HG03039 (cell line): ENCODE measurements around the gene SLC37A1.

ENCODE experiments used
- ATAC-seq: cut with Tn5 transposase; IDR thresholded peaks from one replicate; pipeline ENCODE4 v1.9.1; 2021; ENCODE audit warnings: mild to moderate bottlenecking, moderate library complexity; ENCODE audit not compliant: unreplicated experiment

SLC37A1 gene

GRCh38 chr21:42542196-42542595 is 28.5 kb downstream of the SLC37A1 start:
- ATAC-seq = no peak

GRCh38 chr21:42542596-42542995 is 28.9 kb downstream of the SLC37A1 start:
- ATAC-seq = no peak

DNA sequence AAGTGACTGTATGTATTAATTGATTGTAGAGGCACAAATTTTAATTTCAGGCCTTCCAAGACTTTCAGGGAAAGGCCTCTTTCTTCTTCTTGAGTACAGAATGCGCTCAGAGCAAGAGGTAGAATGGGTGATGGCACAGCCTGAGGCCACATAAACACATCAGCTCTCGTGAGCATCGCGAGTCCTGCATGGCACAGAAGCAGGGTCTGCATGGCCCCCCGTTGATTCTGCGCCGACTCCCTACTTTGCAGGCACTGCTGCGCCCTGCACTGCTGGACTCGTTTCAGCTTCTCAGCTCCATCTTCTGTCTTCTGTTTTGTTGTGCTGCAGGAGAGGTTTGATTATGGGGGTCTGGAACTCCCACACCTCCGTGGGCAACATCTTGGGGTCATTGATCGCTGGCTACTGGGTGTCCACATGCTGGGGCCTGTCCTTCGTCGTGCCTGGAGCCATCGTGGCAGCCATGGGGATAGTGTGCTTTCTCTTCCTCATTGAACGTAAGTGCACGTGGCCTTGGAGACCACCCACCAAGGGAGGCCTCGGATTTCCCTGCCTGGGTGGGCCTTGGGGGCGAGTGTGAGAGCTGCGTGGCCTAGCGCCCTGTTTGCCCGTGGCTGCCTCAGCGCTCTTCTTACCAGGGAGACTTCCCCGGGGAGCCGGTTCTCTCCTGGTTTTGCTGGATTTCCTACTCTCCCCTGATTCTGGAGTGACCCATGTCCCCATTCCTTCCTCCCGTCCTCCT is 29.6 kb downstream of the SLC37A1 start:
- no peak for ATAC-seq

DNA sequence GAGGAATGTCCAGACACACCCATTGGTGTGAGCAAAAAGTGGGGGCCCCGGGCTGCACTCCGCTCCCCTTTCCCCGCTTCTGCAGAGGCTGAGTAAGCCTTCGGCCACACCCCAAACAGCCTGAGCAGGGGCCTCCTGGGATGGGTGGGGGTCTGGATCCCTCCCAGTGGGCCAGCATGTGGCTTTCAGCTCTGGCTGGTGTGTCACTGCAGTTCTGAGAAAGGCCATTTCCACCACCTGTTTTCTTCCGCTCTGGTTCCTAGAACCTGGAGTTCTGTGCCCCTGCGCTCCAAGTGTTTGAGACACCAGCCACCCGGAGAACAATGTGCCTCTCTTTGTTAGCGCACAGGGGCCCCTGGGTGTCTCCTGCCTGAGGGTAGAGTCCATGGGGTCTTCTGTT is 30.9 kb downstream of the SLC37A1 start:
- ATAC-seq = no peak

DNA sequence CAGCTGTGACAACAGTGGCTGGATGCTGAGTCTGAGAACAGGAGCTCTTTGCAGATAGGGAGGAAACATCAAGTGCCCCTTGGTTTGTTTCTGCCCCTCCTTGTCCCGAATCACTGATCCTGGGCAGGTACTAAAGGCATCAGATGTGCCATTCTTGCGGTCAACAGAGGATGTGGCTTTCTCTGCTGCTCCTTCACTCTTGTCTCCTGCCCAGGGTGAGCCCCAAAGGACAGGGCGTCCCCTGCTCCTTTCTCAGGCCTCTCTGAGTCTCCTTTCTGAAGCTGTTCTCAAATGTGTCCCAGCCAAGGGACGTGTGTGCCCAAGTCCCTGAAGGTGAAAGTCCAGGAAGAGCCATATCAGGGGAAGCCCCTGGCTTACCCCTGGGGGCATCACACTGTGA is 31.7 kb downstream of the SLC37A1 start:
- ATAC-seq = no peak

DNA sequence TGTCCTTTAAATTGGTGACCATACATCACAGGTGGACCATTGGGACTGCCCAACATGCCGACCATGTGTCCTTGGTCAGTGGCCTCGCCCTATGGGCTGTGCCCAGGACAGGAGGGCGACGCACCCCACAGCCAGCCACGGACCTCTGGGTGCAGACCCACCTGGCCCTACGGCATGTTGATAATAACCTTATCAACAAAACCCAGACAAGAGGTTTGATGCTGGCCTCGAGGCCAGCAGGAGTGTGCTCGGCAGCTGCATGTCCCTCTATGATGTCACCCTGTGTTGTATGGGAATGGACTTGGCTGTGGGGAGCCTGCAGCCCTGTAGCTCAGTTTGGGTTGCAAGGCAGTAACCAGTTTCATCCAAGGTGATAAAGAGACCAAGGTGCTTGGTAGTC is 32.1 kb downstream of the SLC37A1 start:
- ATAC-seq = no peak

GRCh38 chr21:42546433-42546832 is 32.8 kb downstream of the SLC37A1 start:
- ATAC-seq = no peak

DNA sequence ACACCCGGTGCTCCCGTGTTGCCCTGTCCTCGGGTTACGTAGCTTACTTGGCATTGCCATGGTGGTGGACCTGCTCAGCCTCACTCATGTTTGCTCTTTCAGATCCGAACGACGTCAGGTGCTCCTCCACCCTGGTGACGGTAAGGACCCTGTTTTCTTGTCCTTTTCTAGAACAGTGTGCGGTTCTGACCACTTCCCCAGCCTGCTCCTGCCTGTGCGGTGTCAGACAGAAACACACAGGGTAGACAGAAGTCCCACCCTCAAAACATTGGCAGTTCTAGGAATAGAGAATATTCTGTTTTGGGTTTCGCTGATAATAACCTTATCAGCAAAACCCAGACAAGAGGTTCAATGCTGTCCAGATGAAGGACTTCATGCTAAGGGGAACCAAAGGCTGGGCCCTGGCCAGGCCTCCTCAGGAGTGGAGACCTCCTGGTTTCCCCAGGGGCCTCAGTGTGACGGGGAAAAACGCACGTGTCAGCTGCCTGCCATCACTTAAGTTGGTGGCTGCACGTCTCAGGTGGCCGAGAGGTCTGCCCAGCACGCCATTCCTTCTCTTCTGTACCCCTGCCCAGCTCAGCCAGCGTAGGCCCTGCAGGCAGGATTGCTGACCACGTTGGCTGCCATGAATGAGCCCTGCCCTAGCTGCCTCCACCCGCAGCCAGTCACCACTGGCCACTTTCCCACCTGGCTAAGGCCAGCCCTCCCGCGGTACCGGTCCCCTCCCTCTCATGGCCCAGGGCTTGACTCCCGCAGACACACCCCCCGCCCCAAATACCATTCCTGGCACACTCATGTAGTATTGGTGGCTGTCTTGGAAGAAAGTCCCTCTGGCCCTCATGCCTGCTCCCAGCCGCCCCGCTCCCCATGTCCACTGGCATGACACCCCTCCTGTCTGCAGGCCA is 33.6 kb downstream of the SLC37A1 start:
- no peak for ATAC-seq

DNA sequence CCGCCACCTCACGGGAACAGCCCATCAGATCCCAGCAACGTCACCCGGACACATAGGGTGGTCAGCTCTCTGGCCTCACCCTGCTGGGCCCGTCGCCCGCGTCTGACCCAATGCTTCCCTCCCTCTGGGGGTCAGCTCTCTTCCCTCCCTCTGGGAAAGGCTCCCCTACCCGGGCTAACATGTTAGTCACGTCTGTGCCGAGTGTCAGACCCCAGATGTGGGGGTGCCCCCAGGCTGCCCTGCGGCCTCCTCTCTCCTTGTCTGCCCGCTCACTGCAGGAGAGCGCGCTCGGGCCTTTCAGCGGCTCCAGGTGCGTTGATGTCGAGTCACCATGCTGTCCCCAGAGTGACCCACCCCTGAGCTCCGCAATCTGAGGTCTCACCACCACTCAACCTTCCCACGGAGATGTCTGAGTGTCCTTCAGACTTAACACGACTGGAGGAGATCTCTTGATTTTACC is 34.3 kb downstream of the SLC37A1 start:
- ATAC-seq = no peak

- ATAC-seq = no peak
These were observed 35.2 kb downstream of the SLC37A1 start for GRCh38 chr21:42548687-42549406.

GRCh38 chr21:42550817-42551216 is 37.2 kb downstream of the SLC37A1 start:
- ATAC-seq = no peak

DNA sequence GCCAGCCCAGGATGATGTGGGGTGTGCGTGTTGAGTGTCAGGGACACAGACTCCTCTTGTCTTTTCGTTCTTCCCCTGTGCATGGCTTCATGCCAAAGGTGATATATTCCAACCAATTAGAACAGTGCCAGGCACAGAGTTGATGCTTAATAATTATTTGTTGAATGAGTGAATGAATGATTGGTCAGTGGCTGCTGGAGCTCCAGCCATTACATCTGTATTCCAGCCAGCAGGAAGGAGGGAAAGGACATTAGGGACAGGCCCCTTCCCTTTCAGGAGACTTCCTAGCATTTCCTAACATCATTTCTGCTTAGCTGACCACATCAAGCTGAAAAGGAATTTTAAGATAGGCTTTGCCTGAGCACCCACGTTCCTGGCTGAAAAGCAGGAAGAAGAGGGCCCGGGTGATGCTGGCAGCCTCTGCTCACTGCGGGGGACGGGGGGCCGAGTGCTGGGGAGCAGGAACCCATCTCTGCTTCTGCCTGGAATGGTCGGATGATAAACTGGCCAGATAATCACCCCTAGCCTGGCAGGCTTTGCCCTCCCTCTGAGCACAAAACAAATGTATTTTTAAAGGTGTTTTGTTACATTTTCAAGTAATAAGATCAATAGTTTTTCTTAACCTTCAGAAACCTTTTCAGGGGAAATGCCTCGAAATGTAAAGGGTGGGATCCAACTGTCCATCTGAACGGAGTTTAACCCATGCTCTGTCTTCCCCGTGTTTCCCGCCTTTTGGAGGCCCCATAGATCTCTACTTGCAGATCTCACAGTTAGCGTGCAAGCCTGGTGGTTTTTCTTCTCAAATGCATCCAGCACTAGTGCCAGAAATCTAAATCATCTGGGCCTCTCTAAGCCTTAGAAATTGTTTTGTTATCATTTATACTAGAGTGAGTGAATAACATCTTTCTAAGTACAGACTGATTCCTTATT is 39.0 kb downstream of the SLC37A1 start:
- no peak for ATAC-seq

DNA sequence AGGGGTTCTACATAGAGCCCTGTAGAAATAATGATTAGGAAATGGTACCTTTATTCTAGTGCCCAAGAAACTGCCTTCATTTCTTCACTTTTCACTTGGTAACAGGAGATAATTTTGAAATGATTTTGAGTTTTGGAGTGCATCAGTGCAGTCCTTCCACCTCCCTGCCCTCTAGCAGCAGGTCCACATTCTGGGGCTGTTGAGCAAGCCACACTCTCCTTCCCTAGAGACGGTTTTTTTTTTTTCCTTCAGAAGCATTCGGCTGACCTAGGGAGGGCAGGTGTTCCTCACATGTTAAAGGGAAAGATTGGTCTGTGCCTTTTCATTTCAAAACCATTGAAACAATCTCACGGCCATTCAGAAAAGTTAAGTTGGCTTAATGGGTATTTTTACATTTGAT is 39.8 kb downstream of the SLC37A1 start:
- no peak for ATAC-seq

DNA sequence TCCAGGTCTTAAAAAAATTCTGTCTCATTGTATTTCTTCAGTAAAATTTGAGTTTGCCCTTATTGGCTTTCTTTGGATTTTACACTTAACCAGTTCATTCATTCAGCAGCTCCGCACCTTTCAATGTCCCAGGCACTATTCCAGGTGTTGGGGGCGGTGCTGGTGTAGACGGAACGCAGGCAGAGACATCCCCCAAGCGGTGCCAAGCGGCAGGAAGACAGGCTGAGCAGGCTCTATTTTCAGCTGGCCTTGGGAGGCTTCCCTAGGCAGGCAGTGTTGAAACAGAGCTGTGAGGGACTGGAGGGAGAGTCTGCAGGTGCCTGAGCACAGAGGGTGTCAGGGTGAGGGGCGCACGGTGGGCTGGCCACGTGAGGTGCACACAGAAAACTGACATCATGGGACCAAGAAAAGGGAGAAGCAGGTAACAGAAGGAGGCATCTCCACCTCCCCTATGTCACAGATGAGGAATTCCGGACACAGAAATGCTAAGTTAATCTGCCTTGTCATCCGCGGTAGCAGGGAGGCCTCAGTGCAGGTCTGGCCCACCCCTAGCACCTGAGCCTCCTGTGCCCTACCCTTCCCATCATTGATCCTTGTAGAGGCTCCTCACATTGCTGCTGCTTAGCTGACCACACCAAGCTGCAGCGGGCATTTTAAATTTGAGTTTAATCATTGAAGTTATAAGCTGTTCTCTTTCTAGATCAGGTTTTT is 40.8 kb downstream of the SLC37A1 start:
- no peak for ATAC-seq

- no peak for ATAC-seq
These were observed 42.2 kb downstream of the SLC37A1 start for GRCh38 chr21:42555756-42556438.

DNA sequence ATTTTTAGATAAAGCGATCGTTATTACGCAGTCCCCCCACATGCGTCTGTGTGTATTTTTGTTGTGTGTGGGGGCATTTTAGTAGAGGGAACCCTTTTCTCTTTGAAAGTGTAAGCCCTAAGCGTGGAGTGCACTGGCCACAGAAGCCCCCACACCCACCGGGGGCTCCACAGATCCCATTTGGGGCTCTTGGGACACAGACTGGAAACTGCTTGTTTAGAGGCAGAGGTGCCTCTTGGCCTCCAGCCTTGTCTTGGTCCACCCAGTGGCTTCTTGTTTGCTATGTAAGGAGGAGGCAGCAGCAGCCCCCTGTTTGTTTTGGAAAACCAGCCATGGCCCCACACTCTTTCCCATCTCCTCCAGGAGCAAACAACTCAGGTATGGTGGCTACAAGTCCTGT is 42.8 kb downstream of the SLC37A1 start:
- ATAC-seq = no peak

DNA sequence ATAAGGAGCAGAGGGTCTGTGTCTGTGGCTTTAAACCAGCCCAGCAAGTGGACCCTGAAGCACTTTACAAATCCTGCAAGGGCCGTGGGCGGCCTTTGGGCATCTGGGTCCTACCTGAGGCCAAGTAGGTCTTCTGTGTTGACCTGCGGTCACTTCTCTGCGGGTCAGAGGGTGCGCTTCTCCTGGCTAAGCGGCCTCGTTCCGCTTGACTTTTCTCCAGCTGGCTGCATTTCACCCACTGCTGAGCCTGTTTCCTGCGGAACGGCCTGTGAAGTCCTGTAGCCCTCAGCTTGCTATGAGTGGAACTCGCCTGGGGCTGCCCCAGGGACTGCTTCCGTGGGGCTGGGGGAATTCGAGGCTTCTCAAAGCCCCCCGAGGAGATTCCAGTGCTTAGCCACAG is 43.3 kb downstream of the SLC37A1 start:
- ATAC-seq = no peak

DNA sequence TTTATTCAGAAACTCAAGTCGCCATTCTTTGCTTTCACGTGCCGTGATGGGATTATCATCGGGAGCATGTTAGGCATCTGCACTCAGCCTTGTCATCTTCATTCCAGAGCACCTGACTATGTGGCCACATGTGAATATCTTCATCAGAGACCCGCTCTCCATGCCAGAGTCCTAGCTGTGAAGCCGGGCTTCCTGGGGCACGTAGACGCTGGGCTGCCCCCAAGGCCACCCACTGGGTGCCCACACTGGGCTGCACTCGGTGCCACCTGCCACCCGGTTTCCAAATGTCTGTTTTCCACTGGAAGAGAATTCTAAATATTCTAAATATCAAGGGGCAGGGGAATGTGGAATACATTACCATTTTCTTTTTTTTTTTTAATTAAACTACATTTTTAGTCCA is 43.8 kb downstream of the SLC37A1 start:
- ATAC-seq = no peak

GRCh38 chr21:42558368-42558767 is 44.7 kb downstream of the SLC37A1 start:
- no peak for ATAC-seq
